HepG2 (cell line): ENCODE data around the gene APBB3. TPM values are rescaled to one million over a fixed set of nuclear protein-coding genes. Genes with fewer than 3 reads are reported as not detected.
A peak's percentile ranks its signal among the peaks of the same experiment; 100 is the strongest.

Source experiments
- ATAC-seq: fragments of 200-7000 bp; cut with Tn5 transposase; 3 replicates; pipeline ENCODE4 v1.9.1; 2020; ENCODE audit warnings: mild to moderate bottlenecking, moderate library complexity
- BruUV-seq: library from RNA; stranded (reverse); fragments of 400-500 nt; replicated peaks from 2 replicates; lab custom pipeline; 2021; lab: Mats Ljungman, UMichigan
- CTCF ChIA-PET: fragments of 300-600 bp; formaldehyde crosslinking; extraction: SDS; loops from one replicate; lab custom pipeline; 2021; ENCODE audit warnings: low total read pairs, inconsistent platforms, low intra/inter-chr PET ratio; lab: Yijun Ruan, JAX
- POLR2A ChIA-PET: fragments of 350-600 bp; sonication (Branson Sonifier 250); formaldehyde crosslinking; loops from one replicate; lab custom pipeline; 2020; ENCODE audit warnings: antibody characterized with exemption, inconsistent platforms; lab: Yijun Ruan, JAX
- DNase-seq: peaks from one replicate; pipeline ENCODE4 v3.0.0-alpha.2; 2015; ENCODE audit warnings: low spot score
- FAIRE-seq: peaks from 3 replicates; lab custom pipeline; 2011; peaks lifted over from hg19 to GRCh38; lab: Jason Lieb, UNC
- H2AFZ ChIP-seq: one replicate; pipeline ENCODE4 v1.6.1; 2011; ENCODE audit warnings: low read length, inconsistent platforms
- H3K27ac ChIP-seq: fragments of 300-600 bp; 3 replicates; pipeline ENCODE4 v1.8.0; 2011; ENCODE audit warnings: mixed run types, mild to moderate bottlenecking, mixed read lengths, low read length, inconsistent platforms; ENCODE audit not compliant: insufficient read depth; ENCODE audit errors: extremely low read length
- H3K27me3 ChIP-seq, 2 experiments: fragments of 200-600 bp in 1 of 2; 2 replicates in 1 of 2; 3 replicates in 1 of 2; pipeline versions ENCODE4 v1.6.0 to v1.8.0; 2011; ENCODE audit warnings: low read length in 2 of 2, mild to moderate bottlenecking in 2 of 2, moderate library complexity in 2 of 2, inconsistent platforms in 1 of 2; ENCODE audit not compliant: insufficient read depth in 2 of 2, control insufficient read depth in 1 of 2
- H3K36me3 ChIP-seq, 2 experiments: fragments of 200-600 bp in 1 of 2; replicated peaks in 1 of 2; 2 replicates in 1 of 2; 3 replicates in 1 of 2; pipeline versions ENCODE4 v1.5.1 to v1.8.0; 2011; ENCODE audit warnings: low read length in 2 of 2, inconsistent platforms in 1 of 2; ENCODE audit not compliant: insufficient read depth in 2 of 2, control insufficient read depth in 1 of 2
- H3K4me1 ChIP-seq: 2 replicates; pipeline ENCODE4 v1.5.1; 2012; ENCODE audit warnings: low read length, inconsistent platforms; ENCODE audit not compliant: insufficient read depth
- H3K4me2 ChIP-seq: 2 replicates; pipeline ENCODE4 v1.6.0; 2011; ENCODE audit warnings: low read depth, low read length, inconsistent platforms
- H3K4me3 ChIP-seq, 3 experiments: fragments of 200-600 bp in 1 of 3; sonication (generic), shearing (Covaris generic) in 1 of 3; replicated peaks in 1 of 3; 2 replicates each; pipeline ENCODE4 v1.5.1; 2011 to 2016; ENCODE audit warnings: low read length in 3 of 3, inconsistent platforms in 2 of 3, low read depth in 2 of 3, mild to moderate bottlenecking in 2 of 3, control low read depth in 1 of 3, mixed read lengths in 1 of 3; ENCODE audit not compliant: insufficient read depth in 1 of 3
- H3K79me2 ChIP-seq: one replicate; pipeline ENCODE4 v1.6.1; 2011; ENCODE audit warnings: low read length, inconsistent platforms; ENCODE audit not compliant: insufficient read depth
- H3K9ac ChIP-seq: 2 replicates; pipeline ENCODE4 v1.6.0; 2011; ENCODE audit warnings: mild to moderate bottlenecking, low read depth, low read length, inconsistent platforms; ENCODE audit not compliant: insufficient read depth
- H3K9me3 ChIP-seq: 2 replicates; pipeline ENCODE4 v1.5.1; 2012; ENCODE audit warnings: mild to moderate bottlenecking, low read length
- H4K20me1 ChIP-seq: 2 replicates; pipeline ENCODE4 v1.6.0; 2011; ENCODE audit warnings: inconsistent platforms, mild to moderate bottlenecking, low read length, moderate library complexity; ENCODE audit not compliant: insufficient read depth
- CSRNP2 ChIP-seq: sonication (generic); formaldehyde crosslinking; conservative IDR thresholded peaks from 2 replicates; pipeline ENCODE4 v1.8.0; 2022; ENCODE audit warnings: low read depth, missing genetic modification reagents
- HNF4A ChIP-seq: sonication (generic); formaldehyde crosslinking; IDR thresholded peaks from 2 replicates; pipeline ENCODE4 v1.4.0; 2020; ENCODE audit warnings: missing genetic modification reagents
- MNT ChIP-seq: fragments of 450-650 bp; IDR thresholded peaks from 2 replicates; pipeline ENCODE4 v1.6.1; 2016
- SALL1 ChIP-seq: sonication (generic); formaldehyde crosslinking; IDR thresholded peaks from 2 replicates; pipeline ENCODE4 v1.8.0; 2022; ENCODE audit warnings: mild to moderate bottlenecking, missing genetic modification reagents
- ZBTB20 ChIP-seq: sonication (generic); formaldehyde crosslinking; IDR thresholded peaks from 2 replicates; pipeline ENCODE4 v1.8.1; 2023; ENCODE audit warnings: missing genetic modification reagents, low read depth, mild to moderate bottlenecking, borderline replicate concordance
- ZKSCAN1 ChIP-seq: fragments of 150-350 bp; IDR thresholded peaks from 2 replicates; pipeline ENCODE4 v1.6.1; 2014; ENCODE audit warnings: low read length
- ZKSCAN8 ChIP-seq: IDR thresholded peaks from 2 replicates; pipeline ENCODE4 v1.6.1; 2016; ENCODE audit warnings: borderline replicate concordance, missing genetic modification reagents, missing compliant biosample characterization
- ZNF251 ChIP-seq: sonication (generic); formaldehyde crosslinking; IDR thresholded peaks from 2 replicates; pipeline ENCODE4 v1.9.0; 2021; ENCODE audit warnings: mild to moderate bottlenecking, missing genetic modification reagents
- ZNF253 ChIP-seq: sonication (generic); formaldehyde crosslinking; IDR thresholded peaks from 2 replicates; pipeline ENCODE4 v1.8.0; 2022; ENCODE audit warnings: mild to moderate bottlenecking, missing genetic modification reagents, borderline replicate concordance
- WGBS: methylation state at CpG from one replicate; pipeline ENCODE4 v1.1.6; 2017; ENCODE audit warnings: low lambda C conversion rate; 5-methylcytosine and 5-hydroxymethylcytosine counted together
- in situ Hi-C: cut with HindIII; loops from 2 replicates; pipeline ENCODE4 v1.10.0; 2017; ENCODE audit warnings: low pct_unique_long_range_greater_than_20kb; ENCODE audit not compliant: extremely low pct_ligation_motif_present
- intact Hi-C: fragments of 100-400 bp; cut with micrococcal nuclease; formaldehyde crosslinking; loops from one replicate; pipeline ENCODE4 v1.10.0; 2022; ENCODE audit not compliant: unreplicated experiment
- polyA plus RNA-seq, 8 experiments: library from polyadenylated mRNA; depleted of rRNA in 3 of 8; stranded (reverse) in 7 of 8; unstranded in 1 of 8; fragments of >200 nt; fragmentation: Illumina TruSeq in 4 of 8; extraction: Trizol in 4 of 8; gene quantifications; 2 replicates each; pipeline versions ENCODE4 v1.2.1 to v1.2.3, GENCODE V29; 2011 to 2016; ENCODE audit warnings: low read depth in 4 of 8, missing spikeins in 1 of 8, mixed read lengths in 1 of 8; ENCODE audit not compliant: insufficient read depth in 1 of 8
- total RNA-seq, 5 experiments: library from RNA; depleted of rRNA; stranded (reverse); fragments of >200 nt; fragmentation: Illumina TruSeq; extraction: Trizol; gene quantifications; 2 replicates each; pipeline ENCODE4 v1.2.3, GENCODE V29; 2016; ENCODE audit warnings: low read depth in 1 of 5

APBB3 gene
- total and polyA plus RNA-seq, 2 of the 13 experiments (the other 11 are each of a cell fraction or from before 2014, with no cell fraction given), result 0.38 to 0.78 TPM

- Histone ChIP-seq H3K9me3 (no peaks in the 10 kb centered on the region), H2AFZ (no peak overlapping the region), H4K20me1 (no peaks in the 10 kb centered on the region), H3K27ac (no peak overlapping the region), H3K36me3 (no peaks in the 10 kb centered on the region), H3K4me2 (no peak overlapping the region), H3K27me3 (no peaks in the 10 kb centered on the region), H3K79me2 (no peaks in the 10 kb centered on the region), H3K4me3 (no peak overlapping the region), H3K4me1 (peaks cover 34% of the 10 kb centered on the region), H3K9ac (no peak overlapping the region)
- intact Hi-C loops (no loop called here), in situ Hi-C loops (no loop called here)
- no TSS peak for BruUV-seq
- 23% methylated on average over 1 of the region's 1 CpG for WGBS
- FAIRE-seq (no peak), ATAC-seq (no peak), DNase-seq (no peak)
- ChIA-PET POLR2A (no interaction called here), CTCF (no interaction called here)
- TF ChIP-seq ZKSCAN8, result no peak
- no peak for TF ChIP-seq SALL1 (CRISPR knock-in tag)
- TF ChIP-seq ZNF253, result no peak
- TF ChIP-seq ZKSCAN1, result peak; percentile 80
- TF ChIP-seq ZNF251, result no peak
- TF ChIP-seq ZBTB20, result no peak
- TF ChIP-seq HNF4A, result 0 out of 2 replicates have a peak, but pooled peaks have one; percentile 16
These were observed 6.1 kb upstream of the APBB3 start for GRCh38 chr5:140570488-140570887.

- BruUV-seq, result no TSS peak
- ATAC-seq (no peak), DNase-seq (no peak), FAIRE-seq (no peak)
- no peak overlapping the region for H3K4me2 ChIP-seq
- 90% methylated on average over 3 of the region's 4 CpGs for WGBS
- no peaks in the 10 kb centered on the region for H3K9me3 ChIP-seq
- H3K79me2 ChIP-seq, result no peaks in the 10 kb centered on the region
- no peaks in the 10 kb centered on the region for H3K36me3 ChIP-seq
- POLR2A ChIA-PET, result interaction anchor here (1.0 kb wide), 1 partner anchor 78 kb away, joined by 4 read pairs; the partner anchor contains the start of genes IK and NDUFA2
- peaks cover 34% of the 10 kb centered on the region for H3K4me1 ChIP-seq
- no peaks in the 10 kb centered on the region for H4K20me1 ChIP-seq
- intact Hi-C loops, result no loop called here
- CTCF ChIA-PET, result no interaction called here
- in situ Hi-C loops, result no loop called here
- no peak overlapping the region for H3K4me3 ChIP-seq
- no peak overlapping the region for H2AFZ ChIP-seq
- no peak for TF ChIP-seq CSRNP2 (CRISPR knock-in tag)
- TF ChIP-seq MNT, result peak; percentile 41; the same call in 1 of the 2 replicates
- TF ChIP-seq, all 625 proteins: peak for 1
- Histone ChIP-seq H3K27ac (no peak overlapping the region), H3K9ac (no peak overlapping the region), H3K27me3 (no peaks in the 10 kb centered on the region; a peak in 1 of 5 replicates)
These were observed 5.7 kb upstream of the APBB3 start for GRCh38 chr5:140570058-140570457.
